Kidney glomerular epithelial cell (primary cell): Measurements from ENCODE around the gene EHD3.
A peak's percentile ranks its signal among the peaks of the same experiment; 100 is the strongest.
"Not testable (repeated sequence)": the region's sequence is repeated elsewhere in the genome, so short reads cannot be mapped to it uniquely, and the experiment has no call there.

Source experiments
- DNase-seq: peaks from one replicate; lab custom pipeline; 2025; lab: John Stamatoyannopoulos, UW

The EHD3 gene

GRCh38 chr2:31256611-31257382 lies 22.8 kb downstream of the EHD3 start:
- DNase-seq = no peak

GRCh38 chr2:31258351-31258750 lies 24.4 kb downstream of the EHD3 start:
- DNase-seq = no peak

- DNase-seq = no peak
Measured at GRCh38 chr2:31259075-31259474, 25.1 kb downstream of the EHD3 start.

GRCh38 chr2:31260870-31261269 lies 26.9 kb downstream of the EHD3 start:
- DNase-seq = no peak

DNA sequence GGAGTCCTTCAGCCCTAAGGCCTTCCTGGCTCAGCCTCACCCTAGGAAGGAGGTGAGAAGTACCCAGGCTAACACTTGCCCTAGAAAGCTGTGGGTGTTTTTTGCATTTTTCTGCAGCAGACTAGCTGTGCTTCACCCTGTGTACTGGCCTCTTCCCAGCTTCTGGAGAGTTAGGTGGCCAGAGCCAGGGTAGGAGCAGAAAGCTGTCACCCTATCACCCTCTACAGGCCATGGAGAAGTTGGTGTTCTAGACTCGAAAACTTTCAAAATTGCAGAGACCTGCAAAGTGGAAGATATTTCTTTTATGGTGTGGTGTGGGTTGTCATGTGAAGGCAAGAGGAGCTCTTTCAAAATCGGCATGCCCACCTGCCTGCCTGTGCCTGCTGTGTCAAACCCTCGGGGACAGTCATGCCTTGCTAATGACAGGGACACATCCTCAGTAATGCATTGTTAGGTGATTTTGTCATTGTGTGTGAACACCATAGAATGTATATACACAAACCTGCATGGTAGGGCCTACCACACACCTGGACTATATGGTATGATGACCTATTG lies 29.8 kb downstream of the EHD3 start:
- no peak for DNase-seq

GRCh38 chr2:31265234-31265633 lies 31.3 kb downstream of the EHD3 start:
- no peak for DNase-seq

GRCh38 chr2:31266804-31267203 lies 32.9 kb downstream of the EHD3 start:
- no peak for DNase-seq

- no peak for DNase-seq
Measured at GRCh38 chr2:31267437-31268120, 33.6 kb downstream of the EHD3 start.

- no peak for DNase-seq
Measured at GRCh38 chr2:31268344-31268743, 34.4 kb downstream of the EHD3 start.

GRCh38 chr2:31269087-31269486 lies 35.1 kb downstream of the EHD3 start:
- no peak for DNase-seq

- peak; percentile 62 for DNase-seq
Measured at GRCh38 chr2:31270131-31270530, 36.2 kb downstream of the EHD3 start.

DNA sequence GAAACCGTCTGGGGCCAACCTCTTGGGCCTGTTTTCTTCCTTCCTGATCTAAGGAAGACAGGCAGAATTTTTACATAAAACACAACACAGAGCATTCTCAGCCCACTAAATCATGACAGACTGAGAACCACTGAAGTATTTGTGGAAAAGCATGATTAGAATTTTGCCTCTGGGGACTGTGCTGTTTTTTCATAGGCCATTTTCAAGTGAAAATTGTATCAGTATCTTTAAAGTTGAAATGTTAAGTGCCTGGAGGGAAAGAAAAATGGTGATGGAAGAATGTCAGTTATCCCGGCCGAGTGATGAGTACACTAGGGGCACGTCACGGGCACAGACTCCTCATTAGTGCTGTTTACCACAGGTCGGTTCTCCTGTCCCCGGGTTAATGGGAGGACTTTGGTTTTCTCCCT lies 36.9 kb downstream of the EHD3 start:
- DNase-seq = no peak

DNA sequence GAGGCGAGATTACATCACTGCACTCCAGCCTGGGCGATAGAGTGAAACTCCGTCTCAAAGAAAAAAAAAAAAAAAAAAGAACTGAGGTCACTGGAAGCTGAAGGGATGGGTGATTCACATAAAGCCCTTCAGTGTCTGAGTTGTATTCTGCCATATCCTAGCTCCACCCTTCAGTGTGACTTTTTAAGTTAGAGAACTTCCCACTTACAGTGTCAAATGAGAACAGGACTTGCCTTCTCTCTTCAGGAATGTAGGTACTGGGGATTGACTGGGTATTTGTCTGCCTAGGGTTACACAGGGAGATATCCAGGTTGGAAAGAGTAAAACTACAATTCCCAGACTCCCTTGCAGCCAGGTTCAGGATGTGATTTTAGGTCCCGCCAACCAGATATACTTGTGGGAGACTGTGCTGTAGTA lies 37.9 kb downstream of the EHD3 start:
- no peak for DNase-seq

DNA sequence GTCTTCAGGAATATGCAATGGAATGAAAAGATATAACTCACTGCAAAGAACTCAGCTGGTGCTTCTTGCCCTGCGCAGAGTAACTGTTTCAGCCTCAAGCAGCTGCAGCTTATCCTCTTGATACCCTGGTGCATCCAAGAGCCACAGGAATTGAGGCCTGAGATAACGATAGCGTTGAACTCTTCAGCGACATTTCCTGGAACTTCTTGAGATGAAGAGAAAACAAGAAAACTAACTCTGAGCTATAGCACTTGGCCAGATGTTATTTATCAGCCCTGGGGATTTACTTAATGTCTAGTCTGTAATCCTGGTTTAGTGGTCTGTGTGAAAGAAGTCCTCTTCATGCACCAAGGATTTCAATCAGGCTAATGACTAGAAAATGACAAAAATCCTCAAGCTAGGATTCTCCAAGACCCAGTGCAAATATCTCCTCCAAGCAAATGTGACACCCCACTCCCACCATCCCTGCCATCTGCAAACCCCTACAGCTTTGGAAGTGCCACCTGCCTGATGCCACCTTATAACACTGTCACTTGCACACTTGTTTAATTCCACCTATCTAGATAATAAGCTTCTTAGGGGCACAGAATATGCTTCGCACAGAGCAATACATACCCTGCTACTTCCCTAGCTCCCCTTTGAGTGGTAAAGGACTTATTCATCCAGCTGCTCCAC lies 40.6 kb downstream of the EHD3 start:
- no peak for DNase-seq

DNA sequence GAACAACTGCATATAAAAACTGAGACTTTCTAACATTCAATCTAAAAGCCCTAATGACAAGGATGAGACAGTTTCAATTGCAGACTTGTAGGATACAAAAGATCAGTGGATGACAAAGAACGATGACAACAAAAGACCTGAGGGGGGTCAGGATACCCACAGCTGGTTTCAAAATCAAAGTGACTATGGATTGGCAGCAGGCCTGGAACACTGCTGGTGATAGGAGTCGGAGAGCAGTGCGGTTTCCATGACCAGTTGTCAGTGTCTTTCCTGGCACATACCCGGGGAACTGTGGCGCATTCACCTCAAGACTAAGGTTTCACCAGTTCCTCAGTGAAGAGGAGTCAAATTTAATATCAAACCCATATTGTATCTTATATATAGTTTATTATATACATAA lies 42.0 kb downstream of the EHD3 start:
- DNase-seq = no peak

DNA sequence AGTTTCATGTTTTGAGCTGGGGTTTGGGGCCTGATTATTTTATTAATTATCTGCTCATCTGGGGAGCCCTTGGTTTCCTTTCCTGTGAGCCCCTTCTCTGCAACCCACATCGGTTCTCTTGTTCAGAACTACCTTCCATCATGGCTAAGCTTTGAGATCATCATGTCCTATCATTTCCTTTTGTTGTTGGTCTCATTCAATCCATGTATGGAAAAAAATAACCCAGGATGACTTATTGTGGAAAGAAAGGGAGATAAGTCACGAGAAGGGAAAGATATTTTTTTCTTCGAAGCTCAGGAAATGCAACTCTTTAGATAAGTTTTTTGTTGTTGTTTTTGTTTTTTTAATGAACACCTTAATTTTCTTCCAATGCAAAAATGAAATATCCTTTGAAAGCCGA lies 43.7 kb downstream of the EHD3 start:
- no peak for DNase-seq

- no peak for DNase-seq
Measured at GRCh38 chr2:31282634-31283033, 48.7 kb downstream of the EHD3 start.

DNA sequence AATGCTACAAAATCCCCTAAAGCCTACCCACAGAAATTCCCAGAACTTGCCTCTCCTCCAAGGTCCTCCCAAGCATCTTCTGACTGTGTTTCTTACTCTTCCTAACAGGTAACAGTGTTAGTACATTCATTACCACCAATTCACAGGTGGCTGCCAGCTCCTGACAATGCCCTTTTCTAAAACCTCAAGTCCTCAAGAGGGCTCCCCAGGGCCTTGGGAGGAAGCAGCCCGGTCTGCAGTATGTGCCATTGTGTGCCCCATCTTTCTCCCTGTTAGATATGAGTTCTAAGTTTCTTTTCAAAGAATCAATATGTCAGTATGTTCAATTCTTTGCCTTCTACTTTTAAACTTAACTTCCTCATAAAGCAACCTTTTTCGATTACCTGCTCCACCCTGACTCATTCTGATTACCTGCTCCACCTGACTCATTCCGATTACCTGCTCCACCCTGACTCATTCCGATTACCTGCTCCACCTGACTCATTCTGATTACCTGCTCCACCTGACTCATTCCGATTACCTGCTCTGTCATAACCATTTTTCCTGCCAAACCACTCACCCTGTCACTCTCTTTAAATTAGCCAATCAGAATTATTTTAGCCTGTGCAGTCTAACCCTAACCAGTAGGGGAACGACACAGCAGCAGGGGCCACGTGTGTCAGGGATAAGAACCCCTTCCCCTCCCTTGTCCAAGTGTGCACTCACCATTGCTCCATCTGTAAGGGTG lies 49.4 kb downstream of the EHD3 start:
- DNase-seq = not testable (repeated sequence)

- DNase-seq = no peak
Measured at GRCh38 chr2:31284107-31284506, 50.2 kb downstream of the EHD3 start.

DNA sequence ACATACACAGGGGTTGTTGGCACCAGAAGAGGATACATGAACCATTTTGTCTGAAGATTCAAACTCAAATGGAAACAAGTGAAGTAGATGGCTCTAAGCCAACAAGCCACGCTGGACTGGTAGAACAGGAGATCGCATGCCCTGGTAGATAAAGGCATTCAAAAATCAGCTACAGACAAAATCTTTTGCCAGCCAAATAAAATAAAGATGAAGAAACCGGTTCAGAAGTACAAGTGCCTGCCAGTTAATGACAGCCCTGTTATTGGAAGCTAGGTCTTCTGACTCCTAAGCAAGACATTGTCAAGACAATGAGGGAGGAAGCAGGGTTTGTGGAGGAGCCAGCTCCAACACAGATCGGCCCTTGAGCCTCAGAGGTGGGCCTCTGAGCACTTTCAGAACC lies 52.3 kb downstream of the EHD3 start:
- DNase-seq = no peak

DNA sequence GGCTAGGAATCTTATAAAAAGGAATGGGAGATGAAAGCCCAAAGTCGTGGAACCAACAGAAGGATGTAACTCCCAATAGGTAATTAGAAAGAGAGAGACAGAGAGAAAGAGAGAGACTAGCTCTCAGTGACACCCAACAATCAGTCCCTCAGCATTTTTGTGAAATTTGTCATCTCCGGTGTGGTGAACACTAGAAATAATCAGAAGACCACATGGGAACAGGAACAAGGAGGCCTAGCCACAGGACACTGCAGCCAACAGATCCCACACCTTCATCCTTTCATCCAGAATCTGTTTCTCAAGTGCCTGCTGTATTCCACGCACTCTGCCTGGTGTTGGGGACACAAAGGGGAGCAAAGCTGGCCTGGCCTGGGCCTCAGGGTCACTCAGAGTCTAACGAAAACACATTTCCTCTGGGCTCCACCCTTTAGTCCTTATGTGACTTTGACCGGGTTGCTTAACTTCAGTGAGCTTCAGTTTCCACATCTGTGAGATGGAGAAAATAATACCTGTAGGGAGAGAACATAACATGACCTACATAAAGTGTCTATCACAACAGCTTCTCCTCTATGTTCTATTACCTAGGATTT lies 53.1 kb downstream of the EHD3 start:
- DNase-seq = no peak

- DNase-seq = no peak
Measured at GRCh38 chr2:31287654-31288053, 53.7 kb downstream of the EHD3 start.
